Measurements from ENCODE around the gene LTBP4.
"Not testable (repeated sequence)": the region's sequence is repeated elsewhere in the genome, so short reads cannot be mapped to it uniquely, and the experiment has no call there.

LTBP4 gene

DNA sequence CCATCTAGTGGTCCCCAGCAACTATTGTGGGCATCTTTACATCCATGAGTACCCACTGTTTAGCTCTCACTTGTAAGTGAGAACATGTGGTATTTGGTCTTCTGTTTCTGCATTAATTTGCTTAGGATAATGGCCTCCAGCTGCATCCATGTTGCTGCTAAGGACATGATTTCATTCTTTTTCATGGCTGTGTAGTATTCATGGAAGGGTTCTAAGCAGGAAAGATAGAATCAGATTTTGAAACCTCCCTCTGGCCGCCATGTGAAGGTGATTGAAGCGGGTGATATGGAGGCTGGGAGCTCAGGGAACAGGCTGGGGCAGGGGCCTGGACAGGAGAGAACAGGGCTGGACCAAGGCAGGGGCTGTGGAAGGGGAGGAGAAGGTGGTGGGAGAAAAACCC lies 20.1 kb downstream of the LTBP4 start:
- 46% methylated on average over 2 of the region's 2 CpGs for WGBS, 2 experiments
- H3K36me3 ChIP-seq (ENCODE audit: control insufficient read depth, insufficient read depth, low read length) = peaks cover 41% of the 10 kb centered on the region

DNA sequence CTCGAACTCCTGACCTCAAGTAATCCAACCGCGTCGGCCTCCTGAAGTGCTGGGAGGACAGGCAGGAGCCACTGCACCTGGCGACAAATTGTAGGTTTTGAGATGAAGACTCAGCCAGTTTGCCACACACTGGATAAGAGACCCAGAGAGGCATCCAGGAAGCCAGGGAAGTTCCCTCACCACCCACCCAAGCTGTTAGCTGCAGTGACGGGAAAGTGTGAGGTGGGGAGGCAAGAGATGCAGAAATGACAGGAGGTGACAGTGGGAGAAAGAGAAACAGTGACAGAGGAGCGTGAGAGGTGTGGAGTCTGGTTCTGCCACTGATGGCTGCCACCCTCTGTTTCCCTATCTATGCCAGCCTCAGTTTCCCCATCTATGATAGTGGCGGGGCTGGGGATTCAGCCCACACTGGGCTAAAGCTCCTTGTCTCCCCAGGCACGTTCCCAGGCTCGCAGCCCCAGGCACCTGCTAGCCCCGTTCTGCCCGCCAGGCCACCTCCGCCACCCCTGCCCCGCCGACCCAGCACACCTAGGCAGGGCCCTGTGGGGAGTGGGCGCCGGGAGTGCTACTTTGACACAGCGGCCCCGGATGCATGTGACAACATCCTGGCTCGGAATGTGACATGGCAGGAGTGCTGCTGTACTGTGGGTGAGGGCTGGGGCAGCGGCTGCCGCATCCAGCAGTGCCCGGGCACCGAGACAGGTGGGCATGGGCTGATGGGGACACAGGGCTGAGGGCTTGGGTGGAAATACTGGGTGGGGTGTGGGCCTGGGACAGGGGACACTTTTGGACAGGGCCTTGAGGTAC lies 21.0 kb downstream of the LTBP4 start:
- peaks cover 35% of the 10 kb centered on the region for H3K36me3 ChIP-seq (ENCODE audit: control insufficient read depth, insufficient read depth, low read length)
- H3K9me3 ChIP-seq (ENCODE audit: control insufficient read depth, low read length) = no peaks in the 10 kb centered on the region
- peaks cover 11% of the 10 kb centered on the region for H3K4me1 ChIP-seq (ENCODE audit: control insufficient read depth, insufficient read depth, low read length)
- no peak overlapping the region for H3K4me3 ChIP-seq (ENCODE audit: insufficient read depth, low read depth, low read length)
- 90 to 92% methylated on average over 24 of the region's 24 CpGs for WGBS, 2 experiments
- H3K27ac ChIP-seq (ENCODE audit: insufficient read depth, low read depth, low read length, poor library complexity, severe bottlenecking) = no peak overlapping the region
- H3K27me3 ChIP-seq (ENCODE audit: control insufficient read depth, insufficient read depth, low read length, poor library complexity, severe bottlenecking) = no peaks in the 10 kb centered on the region

More for the DNA sequence above, 20.1 kb downstream of the LTBP4 start:
- Histone ChIP-seq H3K27me3 (ENCODE audit: control insufficient read depth, insufficient read depth, low read length, poor library complexity, severe bottlenecking) (no peaks in the 10 kb centered on the region), H3K4me3 (ENCODE audit: insufficient read depth, low read depth, low read length) (no peak overlapping the region), H3K4me1 (ENCODE audit: control insufficient read depth, insufficient read depth, low read length) (peaks cover 11% of the 10 kb centered on the region), H3K27ac (ENCODE audit: insufficient read depth, low read depth, low read length, poor library complexity, severe bottlenecking) (no peak overlapping the region), H3K9me3 (ENCODE audit: control insufficient read depth, low read length) (no peaks in the 10 kb centered on the region)

DNA sequence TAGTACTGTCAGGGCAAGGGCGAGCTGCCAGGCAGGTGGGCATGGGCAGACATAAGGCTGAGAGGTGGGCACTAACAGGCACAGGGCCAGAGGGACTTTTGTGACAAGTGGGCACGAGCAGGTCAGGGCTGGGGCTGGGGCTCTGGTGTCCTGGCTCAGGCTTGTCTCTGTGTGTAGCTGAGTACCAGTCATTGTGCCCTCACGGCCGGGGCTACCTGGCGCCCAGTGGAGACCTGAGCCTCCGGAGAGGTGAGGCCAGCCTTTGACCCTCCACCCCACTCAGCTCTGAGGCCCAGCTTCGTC lies 21.6 kb downstream of the LTBP4 start:
- WGBS, 2 experiments = 92 to 95% methylated on average over 7 of the region's 7 CpGs
- H3K27me3 ChIP-seq (ENCODE audit: control insufficient read depth, insufficient read depth, low read length, poor library complexity, severe bottlenecking) = no peaks in the 10 kb centered on the region
- H3K4me3 ChIP-seq (ENCODE audit: insufficient read depth, low read depth, low read length) = no peak overlapping the region
- H3K9me3 ChIP-seq (ENCODE audit: control insufficient read depth, low read length) = no peaks in the 10 kb centered on the region
- peaks cover 35% of the 10 kb centered on the region for H3K36me3 ChIP-seq (ENCODE audit: control insufficient read depth, insufficient read depth, low read length)
- peaks cover 11% of the 10 kb centered on the region for H3K4me1 ChIP-seq (ENCODE audit: control insufficient read depth, insufficient read depth, low read length)
- H3K27ac ChIP-seq (ENCODE audit: insufficient read depth, low read depth, low read length, poor library complexity, severe bottlenecking) = no peak overlapping the region

DNA sequence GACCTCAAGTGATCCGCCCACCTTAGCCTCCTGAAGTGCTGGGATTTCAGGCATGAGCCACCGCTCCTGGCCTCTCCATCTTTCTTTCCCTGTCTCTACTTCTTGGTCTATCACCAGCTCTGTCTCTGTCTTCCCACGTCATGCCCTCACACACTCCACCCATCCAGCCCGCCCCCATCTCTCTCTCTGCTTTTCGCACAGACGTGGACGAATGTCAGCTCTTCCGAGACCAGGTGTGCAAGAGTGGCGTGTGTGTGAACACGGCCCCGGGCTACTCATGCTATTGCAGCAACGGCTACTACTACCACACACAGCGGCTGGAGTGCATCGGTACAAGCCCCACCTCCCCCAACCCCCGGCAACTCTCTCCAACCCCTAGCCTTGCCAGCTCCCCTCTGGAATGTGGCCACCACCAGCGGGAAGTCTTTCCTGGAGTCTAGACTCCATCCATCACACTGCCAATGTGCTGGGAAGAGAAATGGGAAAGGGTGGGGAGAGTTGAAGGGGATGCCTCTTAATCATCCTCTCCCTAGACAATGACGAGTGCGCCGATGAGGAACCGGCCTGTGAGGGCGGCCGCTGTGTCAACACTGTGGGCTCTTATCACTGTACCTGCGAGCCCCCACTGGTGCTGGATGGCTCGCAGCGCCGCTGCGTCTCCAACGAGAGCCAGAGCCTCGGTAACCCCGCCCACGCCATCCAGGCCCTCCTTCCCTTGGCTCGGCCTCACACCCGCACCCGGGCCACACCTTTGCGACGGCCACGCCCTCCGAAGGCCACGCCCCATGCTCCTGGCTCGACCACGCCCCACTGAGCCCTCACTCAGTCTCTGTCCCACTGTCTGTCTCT lies 22.5 kb downstream of the LTBP4 start:
- no peak overlapping the region for H3K27ac ChIP-seq (ENCODE audit: insufficient read depth, low read depth, low read length, poor library complexity, severe bottlenecking)
- WGBS, 2 experiments = 16% methylated on average over 40 to 41 of the region's 41 CpGs
- H3K9me3 ChIP-seq (ENCODE audit: control insufficient read depth, low read length) = no peaks in the 10 kb centered on the region
- peaks cover 32% of the 10 kb centered on the region for H3K36me3 ChIP-seq (ENCODE audit: control insufficient read depth, insufficient read depth, low read length)
- no peak overlapping the region for H3K4me3 ChIP-seq (ENCODE audit: insufficient read depth, low read depth, low read length)
- H3K27me3 ChIP-seq (ENCODE audit: control insufficient read depth, insufficient read depth, low read length, poor library complexity, severe bottlenecking) = no peaks in the 10 kb centered on the region
- H3K4me1 ChIP-seq (ENCODE audit: control insufficient read depth, insufficient read depth, low read length) = peaks cover 11% of the 10 kb centered on the region

DNA sequence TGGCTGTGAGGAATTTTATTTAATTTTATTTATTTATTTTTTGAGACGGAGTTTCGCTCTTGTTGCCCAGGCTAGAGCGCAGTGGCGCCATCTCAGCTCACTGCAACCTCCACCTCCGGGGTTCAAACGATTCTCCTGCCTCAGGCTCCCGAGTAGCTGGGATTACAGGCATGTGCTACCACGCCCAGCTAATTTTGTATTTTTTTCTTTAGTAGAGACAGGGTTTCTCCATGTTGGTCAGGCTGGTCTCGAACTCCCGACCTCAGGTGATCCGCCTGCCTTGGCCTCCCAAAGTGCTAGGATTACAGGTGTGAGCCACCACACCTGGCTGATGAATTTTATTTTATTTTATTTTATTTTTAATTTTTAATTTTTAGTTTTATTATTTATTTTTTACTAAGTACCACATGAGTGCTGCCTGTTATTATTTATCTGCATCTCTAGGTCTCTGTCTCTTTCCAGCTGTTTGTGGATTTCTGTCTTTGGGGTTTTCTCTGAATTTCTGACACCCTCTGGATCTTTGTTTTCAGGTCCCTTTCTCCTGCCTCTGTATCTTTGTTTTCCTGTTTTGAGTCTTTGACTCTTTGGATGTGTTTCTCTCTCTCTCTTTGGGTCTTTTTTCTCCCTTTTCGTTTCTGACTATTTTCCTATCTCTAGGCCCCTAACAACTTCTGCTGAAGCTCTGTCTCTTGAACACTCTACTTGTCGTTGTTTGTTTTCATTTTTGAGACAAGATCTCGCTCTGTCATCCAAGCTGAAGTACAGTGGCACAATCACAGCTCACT lies 23.4 kb downstream of the LTBP4 start:
- not testable (repeated sequence) for H3K27ac ChIP-seq (ENCODE audit: insufficient read depth, low read depth, low read length, poor library complexity, severe bottlenecking); H3K9me3 ChIP-seq (ENCODE audit: control insufficient read depth, low read length); H3K4me3 ChIP-seq (ENCODE audit: insufficient read depth, low read depth, low read length); H3K27me3 ChIP-seq (ENCODE audit: control insufficient read depth, insufficient read depth, low read length, poor library complexity, severe bottlenecking)
- Histone ChIP-seq H3K36me3 (ENCODE audit: control insufficient read depth, insufficient read depth, low read length) (peaks cover 22% of the 10 kb centered on the region), H3K4me1 (ENCODE audit: control insufficient read depth, insufficient read depth, low read length) (peaks cover 11% of the 10 kb centered on the region)
- 84 to 89% methylated on average over 14 of the region's 14 CpGs for WGBS, 2 experiments

DNA sequence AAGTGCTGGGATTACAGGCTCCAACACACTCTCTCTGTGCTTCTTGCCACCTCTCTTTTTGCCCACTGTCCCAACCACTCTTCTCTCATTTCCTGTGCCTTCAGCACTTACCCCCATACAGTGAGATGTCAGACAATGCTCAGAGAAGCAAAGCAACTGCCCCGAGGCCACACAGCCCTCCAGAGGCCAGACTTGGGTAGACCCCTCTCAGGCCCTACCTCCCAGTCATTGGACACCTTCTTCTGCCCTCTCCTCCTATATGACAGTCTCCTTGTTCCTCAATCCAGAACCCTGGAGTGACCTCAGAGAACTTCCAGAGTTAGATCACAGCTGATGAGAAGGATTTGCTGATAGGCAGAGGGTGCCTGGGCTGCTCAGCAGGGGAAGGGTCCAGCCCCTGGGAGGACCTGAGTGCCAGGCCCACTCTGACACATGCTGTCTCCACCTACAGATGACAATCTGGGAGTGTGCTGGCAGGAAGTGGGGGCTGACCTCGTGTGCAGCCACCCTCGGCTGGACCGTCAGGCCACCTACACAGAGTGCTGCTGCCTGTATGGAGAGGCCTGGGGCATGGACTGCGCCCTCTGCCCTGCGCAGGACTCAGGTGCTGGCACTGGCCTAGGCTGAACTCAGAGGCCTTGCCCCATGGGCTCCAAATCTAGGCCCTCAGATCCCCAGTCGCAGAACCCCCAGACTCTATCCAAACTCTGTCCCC lies 24.4 kb downstream of the LTBP4 start:
- 91 to 94% methylated on average over 7 of the region's 7 CpGs for WGBS, 2 experiments
- H3K27me3 ChIP-seq (ENCODE audit: control insufficient read depth, insufficient read depth, low read length, poor library complexity, severe bottlenecking) = no peaks in the 10 kb centered on the region
- no peak overlapping the region for H3K4me3 ChIP-seq (ENCODE audit: insufficient read depth, low read depth, low read length)
- H3K36me3 ChIP-seq (ENCODE audit: control insufficient read depth, insufficient read depth, low read length) = peaks cover 17% of the 10 kb centered on the region
- H3K4me1 ChIP-seq (ENCODE audit: control insufficient read depth, insufficient read depth, low read length) = peaks cover 11% of the 10 kb centered on the region
- H3K9me3 ChIP-seq (ENCODE audit: control insufficient read depth, low read length) = no peaks in the 10 kb centered on the region
- H3K27ac ChIP-seq (ENCODE audit: insufficient read depth, low read depth, low read length, poor library complexity, severe bottlenecking) = no peak overlapping the region

DNA sequence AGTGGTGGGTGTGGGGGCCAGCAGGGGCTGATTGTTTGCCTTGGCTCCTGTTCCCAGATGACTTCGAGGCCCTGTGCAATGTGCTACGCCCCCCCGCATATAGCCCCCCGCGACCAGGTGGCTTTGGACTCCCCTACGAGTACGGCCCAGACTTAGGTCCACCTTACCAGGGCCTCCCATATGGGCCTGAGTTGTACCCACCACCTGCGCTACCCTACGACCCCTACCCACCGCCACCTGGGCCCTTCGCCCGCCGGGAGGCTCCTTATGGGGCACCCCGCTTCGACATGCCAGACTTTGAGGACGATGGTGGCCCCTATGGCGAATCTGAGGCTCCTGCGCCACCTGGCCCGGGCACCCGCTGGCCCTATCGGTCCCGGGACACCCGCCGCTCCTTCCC lies 25.7 kb downstream of the LTBP4 start:
- H3K27me3 ChIP-seq (ENCODE audit: control insufficient read depth, insufficient read depth, low read length, poor library complexity, severe bottlenecking) = no peaks in the 10 kb centered on the region
- H3K4me3 ChIP-seq (ENCODE audit: insufficient read depth, low read depth, low read length) = no peak overlapping the region
- H3K4me1 ChIP-seq (ENCODE audit: control insufficient read depth, insufficient read depth, low read length) = peaks cover 17% of the 10 kb centered on the region
- 95 to 96% methylated on average over 24 of the region's 24 CpGs for WGBS, 2 experiments
- peaks cover 10% of the 10 kb centered on the region for H3K36me3 ChIP-seq (ENCODE audit: control insufficient read depth, insufficient read depth, low read length)
- H3K27ac ChIP-seq (ENCODE audit: insufficient read depth, low read depth, low read length, poor library complexity, severe bottlenecking) = no peak overlapping the region
- H3K9me3 ChIP-seq (ENCODE audit: control insufficient read depth, low read length) = no peaks in the 10 kb centered on the region

DNA sequence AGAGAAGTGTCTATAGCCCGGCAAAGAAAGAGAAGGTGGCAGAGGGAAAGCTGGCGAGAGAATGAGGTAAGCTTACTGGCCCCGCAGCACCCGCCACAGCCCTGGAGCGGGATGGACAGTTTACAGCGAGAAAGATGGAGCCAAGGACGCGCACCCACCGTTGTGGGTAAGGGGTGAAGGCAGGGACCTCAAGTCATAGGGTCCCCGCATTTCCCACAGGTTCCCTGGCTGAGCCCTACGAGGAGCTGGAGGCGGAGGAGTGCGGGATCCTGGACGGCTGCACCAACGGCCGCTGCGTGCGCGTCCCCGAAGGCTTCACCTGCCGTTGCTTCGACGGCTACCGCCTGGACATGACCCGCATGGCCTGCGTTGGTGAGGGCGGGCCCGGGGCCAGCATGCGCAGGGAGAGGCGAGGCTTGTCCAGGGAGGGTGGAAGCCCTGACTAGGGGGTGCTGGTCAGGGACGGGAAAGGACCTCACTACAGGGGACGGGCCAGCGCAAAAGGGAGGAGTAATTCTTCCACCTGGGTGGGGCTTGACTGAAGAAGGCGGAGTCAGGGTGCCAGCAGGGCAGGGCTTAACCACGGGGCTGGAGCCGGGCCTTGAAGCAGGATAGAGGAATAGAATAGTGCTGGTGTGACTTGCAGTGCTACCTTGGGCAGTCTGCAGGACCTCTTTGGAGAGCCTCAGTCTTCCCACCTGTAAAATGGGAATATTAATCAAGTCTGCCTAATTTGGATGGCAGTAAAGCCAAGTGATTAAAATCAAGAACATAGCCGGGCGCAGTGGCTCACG lies 26.5 kb downstream of the LTBP4 start:
- no peaks in the 10 kb centered on the region for H3K9me3 ChIP-seq (ENCODE audit: control insufficient read depth, low read length)
- WGBS, 2 experiments = 92 to 94% methylated on average over 39 of the region's 39 CpGs
- H3K27ac ChIP-seq (ENCODE audit: insufficient read depth, low read depth, low read length, poor library complexity, severe bottlenecking) = no peak overlapping the region
- no peaks in the 10 kb centered on the region for H3K27me3 ChIP-seq (ENCODE audit: control insufficient read depth, insufficient read depth, low read length, poor library complexity, severe bottlenecking)
- no peak overlapping the region for H3K4me3 ChIP-seq (ENCODE audit: insufficient read depth, low read depth, low read length)
- H3K36me3 ChIP-seq (ENCODE audit: control insufficient read depth, insufficient read depth, low read length) = peaks cover 10% of the 10 kb centered on the region
- peaks cover 18% of the 10 kb centered on the region for H3K4me1 ChIP-seq (ENCODE audit: control insufficient read depth, insufficient read depth, low read length)

DNA sequence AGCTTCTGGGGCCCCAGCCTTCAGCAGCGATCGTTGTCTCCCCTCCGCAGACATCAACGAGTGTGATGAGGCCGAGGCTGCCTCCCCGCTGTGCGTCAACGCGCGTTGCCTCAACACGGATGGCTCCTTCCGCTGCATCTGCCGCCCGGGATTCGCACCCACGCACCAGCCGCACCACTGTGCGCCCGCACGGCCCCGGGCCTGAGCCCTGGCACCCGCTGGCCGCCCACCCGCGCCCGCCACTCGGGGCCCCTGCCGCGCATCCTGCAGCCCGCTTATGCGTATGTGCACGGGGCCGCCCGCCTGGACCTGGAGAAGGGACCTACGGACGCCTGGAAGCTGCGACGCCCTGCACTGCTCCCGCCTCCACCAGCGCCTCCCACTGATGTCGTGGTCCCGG lies 28.2 kb downstream of the LTBP4 start:
- no peak overlapping the region for H3K27ac ChIP-seq (ENCODE audit: insufficient read depth, low read depth, low read length, poor library complexity, severe bottlenecking)
- no peaks in the 10 kb centered on the region for H3K9me3 ChIP-seq (ENCODE audit: control insufficient read depth, low read length)
- WGBS, 2 experiments = 94 to 95% methylated on average over 42 of the region's 42 CpGs
- peaks cover 20% of the 10 kb centered on the region for H3K4me1 ChIP-seq (ENCODE audit: control insufficient read depth, insufficient read depth, low read length)
- H3K36me3 ChIP-seq (ENCODE audit: control insufficient read depth, insufficient read depth, low read length) = peaks cover 10% of the 10 kb centered on the region
- H3K4me3 ChIP-seq (ENCODE audit: insufficient read depth, low read depth, low read length) = no peak overlapping the region
- H3K27me3 ChIP-seq (ENCODE audit: control insufficient read depth, insufficient read depth, low read length, poor library complexity, severe bottlenecking) = peaks cover 7% of the 10 kb centered on the region

All from ectodermal cell (in vitro differentiated cells).